ENCODE measurements around the gene C19orf67. TPM values are rescaled to one million over a fixed set of nuclear protein-coding genes. Genes with fewer than 3 reads are reported as not detected.

C19orf67 gene
- total and polyA plus RNA-seq, 12 donors, result not detected

DNA sequence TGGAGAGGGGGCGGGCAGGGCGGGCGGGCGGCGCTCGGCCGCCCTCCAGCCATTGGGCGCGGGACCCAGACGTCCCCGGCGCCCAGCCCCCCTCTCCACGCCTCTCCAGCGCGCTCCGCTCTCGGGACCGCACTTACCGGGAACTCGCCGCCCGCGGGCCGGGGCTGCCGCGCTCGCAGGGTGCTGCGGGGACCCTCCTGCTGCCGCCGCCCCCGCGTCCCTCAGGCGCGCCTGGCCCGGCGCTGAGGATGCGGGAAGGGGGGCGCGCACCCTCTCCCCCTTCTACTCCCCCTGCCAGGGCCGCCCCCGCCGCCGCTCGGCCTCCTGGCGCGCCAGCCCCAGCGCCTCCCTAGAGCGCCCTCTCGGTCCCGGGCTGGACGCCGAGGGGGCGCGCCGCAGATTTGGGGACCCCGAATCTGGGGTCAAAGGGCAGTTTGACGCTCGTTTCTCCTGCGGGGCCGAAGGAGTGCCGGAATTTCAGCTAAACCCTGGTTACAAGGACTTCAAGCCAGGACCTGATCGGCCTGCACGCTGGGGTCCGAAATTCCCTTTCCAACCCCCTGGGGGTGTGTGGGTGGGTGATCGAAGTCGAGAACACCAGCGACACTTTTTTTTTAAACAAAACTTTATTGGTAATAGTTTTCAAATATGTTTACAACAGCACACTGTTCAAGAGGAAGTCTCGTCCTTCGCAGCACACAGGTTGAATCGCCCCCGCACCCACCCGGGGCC is 5.7 kb upstream of the C19orf67 start:
- DNase-seq, result peak in 6 of 7 donors; percentile 49 to 87 (median 78)
- peak overlapping the region; percentile 64 to 92 (median 79) for H3K4me3 ChIP-seq
- H3K4me1 ChIP-seq (replicated peaks in 1 of 2), result peaks cover 0 to 21% of the 10 kb centered on the region in 2 donors
- 0 to 3% (median 1%) methylated on average over 9 to 67 of the region's 72 CpGs for WGBS, 4 donors
- no peaks in the 10 kb centered on the region for H3K27me3 ChIP-seq
- peak overlapping the region; percentile 80 to 98 (median 94) for H3K27ac ChIP-seq
- intact Hi-C loops (cut with DNase I), result no loop called here
- peaks cover 0 to 15% of the 10 kb centered on the region in 2 donors for H3K36me3 ChIP-seq (replicated peaks in 1 of 2)
- TF ChIP-seq, protein P1, sequence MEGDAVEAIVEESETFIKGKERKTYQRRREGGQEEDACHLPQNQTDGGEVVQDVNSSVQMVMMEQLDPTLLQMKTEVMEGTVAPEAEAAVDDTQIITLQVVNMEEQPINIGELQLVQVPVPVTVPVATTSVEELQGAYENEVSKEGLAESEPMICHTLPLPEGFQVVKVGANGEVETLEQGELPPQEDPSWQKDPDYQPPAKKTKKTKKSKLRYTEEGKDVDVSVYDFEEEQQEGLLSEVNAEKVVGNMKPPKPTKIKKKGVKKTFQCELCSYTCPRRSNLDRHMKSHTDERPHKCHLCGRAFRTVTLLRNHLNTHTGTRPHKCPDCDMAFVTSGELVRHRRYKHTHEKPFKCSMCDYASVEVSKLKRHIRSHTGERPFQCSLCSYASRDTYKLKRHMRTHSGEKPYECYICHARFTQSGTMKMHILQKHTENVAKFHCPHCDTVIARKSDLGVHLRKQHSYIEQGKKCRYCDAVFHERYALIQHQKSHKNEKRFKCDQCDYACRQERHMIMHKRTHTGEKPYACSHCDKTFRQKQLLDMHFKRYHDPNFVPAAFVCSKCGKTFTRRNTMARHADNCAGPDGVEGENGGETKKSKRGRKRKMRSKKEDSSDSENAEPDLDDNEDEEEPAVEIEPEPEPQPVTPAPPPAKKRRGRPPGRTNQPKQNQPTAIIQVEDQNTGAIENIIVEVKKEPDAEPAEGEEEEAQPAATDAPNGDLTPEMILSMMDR (IDR thresholded peaks at IDR 0.05), result peak in 5 of 6 experiments; percentile 14 to 33 (median 24)
- peak; percentile 76 to 87 for TF ChIP-seq POLR2A (IDR thresholded peaks at IDR 0.05)
- peaks cover 0 to 5% (median 0%) of the 10 kb centered on the region in 3 donors for H3K9me3 ChIP-seq (replicated peaks in 1 of 3)

GRCh38 chr19:14090509-14091080 is 5.0 kb upstream of the C19orf67 start, which contains the start of gene SAMD1:
TSS of gene SAMD1 (minus strand) at chr19:14090751.
- Histone ChIP-seq H3K4me1 (replicated peaks in 1 of 2) (peaks cover 0 to 21% of the 10 kb centered on the region in 2 donors), H3K27me3 (no peaks in the 10 kb centered on the region), H3K27ac (peak within 1 kb of the TSS; percentile 80 to 98 (median 94)), H3K9me3 (replicated peaks in 1 of 3) (peaks cover 0 to 5% (median 0%) of the 10 kb centered on the region in 3 donors), H3K36me3 (replicated peaks in 1 of 2) (peaks cover 0 to 12% of the 10 kb centered on the region in 2 donors), H3K4me3 (peak within 1 kb of the TSS; percentile 64 to 92 (median 79))
- TF ChIP-seq, protein P1 (IDR thresholded peaks at IDR 0.05), result no peak
- TF ChIP-seq POLR2A (IDR thresholded peaks at IDR 0.05), result no peak
- intact Hi-C loops (cut with DNase I), result no loop called here
- 0 to 2% (median 1%) methylated on average over 7 to 47 of the region's 65 CpGs for WGBS, 4 donors
- peak; percentile 92 to 95 (median 94) for DNase-seq

GRCh38 chr19:14089662-14090508 is 4.3 kb upstream of the C19orf67 start:
- DNase-seq, result peak in 6 of 7 donors; percentile 48 to 68 (median 62)
- peak overlapping the region in 3 of 5 donors; percentile 13 to 98 (median 94) for H3K27ac ChIP-seq
- peaks cover 0 to 20% of the 10 kb centered on the region in 2 donors for H3K4me1 ChIP-seq (replicated peaks in 1 of 2)
- H3K4me3 ChIP-seq, result peak overlapping the region in 2 of 4 donors; percentile 9 to 92
- TF ChIP-seq, protein P1 (IDR thresholded peaks at IDR 0.05), result peak in 1 of 6 experiments; percentile 24
- TF ChIP-seq POLR2A (IDR thresholded peaks at IDR 0.05), result no peak
- H3K9me3 ChIP-seq (replicated peaks in 1 of 3), result peaks cover 0 to 5% (median 0%) of the 10 kb centered on the region in 3 donors
- H3K36me3 ChIP-seq (replicated peaks in 1 of 2), result peaks cover 0 to 12% of the 10 kb centered on the region in 2 donors
- WGBS, 4 donors, result 0 to 3% (median 0%) methylated on average over 4 to 142 of the region's 142 CpGs
- H3K27me3 ChIP-seq, result no peaks in the 10 kb centered on the region
- intact Hi-C loops (cut with DNase I), result loop anchor here in 1 of 2 donors (10.0 kb wide), 1 partner anchor 45 kb away; the partner anchor contains the start of gene ASF1B
